H9 (cell line): ENCODE data around the gene CBR1. TPM values are rescaled to one million over a fixed set of nuclear protein-coding genes. Genes with fewer than 3 reads are reported as not detected.

ENCODE experiments used
- DNase-seq: peaks from one replicate; pipeline ENCODE4 v3.0.0-alpha.2; 2017
- H2AFZ ChIP-seq: one replicate; pipeline ENCODE4 v1.6.1; 2013; ENCODE audit warnings: mild to moderate bottlenecking, low read length, control low read depth, moderate library complexity
- H2AK5ac ChIP-seq: 2 replicates; pipeline ENCODE4 v1.6.1; 2013; ENCODE audit warnings: low read length, control low read depth, mixed read lengths; ENCODE audit not compliant: insufficient read length
- H2BK120ac ChIP-seq: one replicate; pipeline ENCODE4 v1.6.1; 2013; ENCODE audit warnings: low read depth, mild to moderate bottlenecking, low read length, control low read depth, inconsistent platforms; ENCODE audit not compliant: poor library complexity, severe bottlenecking
- H2BK12ac ChIP-seq: 2 replicates; pipeline ENCODE4 v1.6.1; 2013; ENCODE audit warnings: low read length, control low read depth, mixed read lengths, low read depth; ENCODE audit not compliant: insufficient read length
- H2BK15ac ChIP-seq: 2 replicates; pipeline ENCODE4 v1.6.1; 2013; ENCODE audit warnings: low read depth, low read length, control low read depth
- H2BK20ac ChIP-seq: one replicate; pipeline ENCODE4 v1.6.1; 2013; ENCODE audit warnings: low read depth, mild to moderate bottlenecking, low read length, control low read depth, inconsistent platforms; ENCODE audit not compliant: poor library complexity, severe bottlenecking
- H2BK5ac ChIP-seq: 2 replicates; pipeline ENCODE4 v1.6.1; 2013; ENCODE audit warnings: low read length, control low read depth, mixed read lengths; ENCODE audit not compliant: insufficient read length
- H3K14ac ChIP-seq: 2 replicates; pipeline ENCODE4 v1.6.1; 2013; ENCODE audit warnings: low read length, control low read depth; ENCODE audit not compliant: insufficient read depth
- H3K18ac ChIP-seq: 2 replicates; pipeline ENCODE4 v1.6.1; 2013; ENCODE audit warnings: low read depth, mild to moderate bottlenecking, mixed read lengths, low read length, control low read depth; ENCODE audit not compliant: insufficient read length
- H3K23ac ChIP-seq: 2 replicates; pipeline ENCODE4 v1.6.1; 2013; ENCODE audit warnings: low read length, control low read depth, mixed read lengths, low read depth; ENCODE audit not compliant: insufficient read length
- H3K23me2 ChIP-seq: 2 replicates; pipeline ENCODE4 v1.6.1; 2013; ENCODE audit warnings: low read depth, mild to moderate bottlenecking, mixed read lengths, low read length, control low read depth; ENCODE audit not compliant: insufficient read length, poor library complexity, severe bottlenecking
- H3K27ac ChIP-seq: 2 replicates; pipeline ENCODE4 v1.5.1; 2013; ENCODE audit warnings: low read length, control low read depth, mixed read lengths, low read depth; ENCODE audit not compliant: insufficient read length
- H3K27me3 ChIP-seq: 2 replicates; pipeline ENCODE4 v1.6.1; 2013; ENCODE audit warnings: low read length, control low read depth, inconsistent platforms; ENCODE audit not compliant: insufficient read depth
- H3K4ac ChIP-seq: 2 replicates; pipeline ENCODE4 v1.6.1; 2013; ENCODE audit warnings: low read depth, mild to moderate bottlenecking, control low read depth, inconsistent platforms, low read length, moderate library complexity
- H3K4me1 ChIP-seq: 2 replicates; pipeline ENCODE4 v1.6.1; 2013; ENCODE audit warnings: low read length, control low read depth, inconsistent platforms; ENCODE audit not compliant: insufficient read depth
- H3K4me2 ChIP-seq: 2 replicates; pipeline ENCODE4 v1.6.1; 2013; ENCODE audit warnings: low read length, control low read depth, mixed read lengths; ENCODE audit not compliant: insufficient read length, insufficient read depth
- H3K56ac ChIP-seq: 2 replicates; pipeline ENCODE4 v1.6.1; 2013; ENCODE audit warnings: low read depth, mild to moderate bottlenecking, mixed read lengths, low read length, control low read depth; ENCODE audit not compliant: insufficient read length
- H3K79me1 ChIP-seq: 2 replicates; pipeline ENCODE4 v1.6.1; 2013; ENCODE audit warnings: low read depth, mild to moderate bottlenecking, moderate library complexity, low read length, control low read depth, inconsistent platforms; ENCODE audit not compliant: insufficient read depth, poor library complexity, severe bottlenecking
- H3K79me2 ChIP-seq: 2 replicates; pipeline ENCODE4 v1.6.1; 2013; ENCODE audit warnings: low read length, control low read depth, inconsistent platforms; ENCODE audit not compliant: insufficient read depth
- H3K9ac ChIP-seq: 2 replicates; pipeline ENCODE4 v1.6.1; 2013; ENCODE audit warnings: low read length, control low read depth, mixed read lengths; ENCODE audit not compliant: insufficient read length; ENCODE audit errors: extremely low read depth
- H3K9me3 ChIP-seq: one replicate; pipeline ENCODE4 v1.6.1; 2013; ENCODE audit warnings: low read depth, low read length, inconsistent platforms; ENCODE audit not compliant: control insufficient read depth
- H3T11ph ChIP-seq: one replicate; pipeline ENCODE4 v1.6.1; 2013; ENCODE audit warnings: mild to moderate bottlenecking, low read length, control low read depth, inconsistent platforms
- H4K20me1 ChIP-seq: one replicate; pipeline ENCODE4 v1.6.1; 2013; ENCODE audit not compliant: control insufficient read depth, insufficient read length, insufficient read depth
- H4K5ac ChIP-seq: 2 replicates; pipeline ENCODE4 v1.6.1; 2013; ENCODE audit warnings: low read depth, mild to moderate bottlenecking, mixed read lengths, low read length, control low read depth; ENCODE audit not compliant: insufficient read length
- H4K8ac ChIP-seq: replicated peaks from 2 replicates; pipeline ENCODE4 v1.6.1; 2013; ENCODE audit warnings: low read length, control low read depth, mixed read lengths, low read depth; ENCODE audit not compliant: insufficient read length
- H4K91ac ChIP-seq: 2 replicates; pipeline ENCODE4 v1.6.1; 2013; ENCODE audit warnings: low read depth, mild to moderate bottlenecking, moderate library complexity, mixed read lengths, low read length, control low read depth; ENCODE audit not compliant: insufficient read length
- H3K27ac Mint-ChIP-seq, 3 experiments: 2 replicates in 2 of 3; 3 replicates in 1 of 3; pipeline ENCODE4 v1.8.0; 2020 to 2021; ENCODE audit warnings: mixed read lengths in 3 of 3, mild to moderate bottlenecking in 1 of 3, moderate library complexity in 1 of 3
- H3K27me3 Mint-ChIP-seq: 2 replicates; pipeline ENCODE4 v1.8.0; 2021; ENCODE audit warnings: low read depth, mild to moderate bottlenecking, moderate library complexity, mixed read lengths
- H3K36me3 Mint-ChIP-seq, 3 experiments: 2 replicates in 2 of 3; 3 replicates in 1 of 3; pipeline ENCODE4 v1.8.0; 2020 to 2021; ENCODE audit warnings: low read depth in 3 of 3, mixed read lengths in 3 of 3; ENCODE audit not compliant: insufficient read depth in 1 of 3
- H3K4me1 Mint-ChIP-seq, 2 experiments: 2 replicates each; pipeline ENCODE4 v1.8.0; 2020; ENCODE audit warnings: mixed read lengths in 2 of 2
- H3K4me3 Mint-ChIP-seq, 2 experiments: 2 replicates in 1 of 2; 3 replicates in 1 of 2; pipeline ENCODE4 v1.8.0; 2020 to 2021; ENCODE audit warnings: mild to moderate bottlenecking in 2 of 2, mixed read lengths in 2 of 2, moderate library complexity in 1 of 2
- H3K9me3 Mint-ChIP-seq, 2 experiments: 2 replicates in 1 of 2; 3 replicates in 1 of 2; pipeline ENCODE4 v1.8.0; 2020; ENCODE audit warnings: mild to moderate bottlenecking in 2 of 2, mixed read lengths in 2 of 2, moderate library complexity in 1 of 2
- WGBS: extraction: QIAGEN DNeasy Blood & Tissue Kit; methylation state at CpG from one replicate; pipeline ENCODE4 v1.1.7; 2013; ENCODE audit warnings: missing lambda C conversion rate, low lambda C conversion rate, mixed read lengths; ENCODE audit not compliant: insufficient read length; ENCODE audit errors: extremely low coverage; 5-methylcytosine and 5-hydroxymethylcytosine counted together
- total RNA-seq: library from RNA; stranded (reverse); gene quantifications from 2 replicates; pipeline ENCODE4 v1.2.1, GENCODE V29; 2021
- TF ChIP-seq, protein P1 (sequence below): fragments of 200-600 bp; sonication (generic); conservative IDR thresholded peaks from 3 replicates; pipeline ENCODE4 v1.8.0; 2021; ENCODE audit warnings: antibody characterized with exemption, mild to moderate bottlenecking

The CBR1 gene
- total RNA-seq, 1 experiment from 2014 or later, result 5.7 TPM

GRCh38 chr21:36023092-36023480, 46.7 kb upstream of the CBR1 start:
- Histone ChIP-seq H3K27me3 (no peaks in the 10 kb centered on the region; the same call in 1 of the 2 replicates), H2BK20ac (no peak overlapping the region), H4K91ac (no peak overlapping the region), H3K23ac (no peak overlapping the region), H2AFZ (no peak overlapping the region), H3K23me2 (no peaks in the 10 kb centered on the region), H2BK120ac (no peak overlapping the region), H3K14ac (no peak overlapping the region), H3K56ac (no peak overlapping the region), H3K79me2 (no peaks in the 10 kb centered on the region), H4K5ac (no peak overlapping the region), H3K79me1 (no peaks in the 10 kb centered on the region), H3K4ac (no peak overlapping the region), H3K4me1 (no peaks in the 10 kb centered on the region), H3K9ac (no peak overlapping the region), H3K4me2 (no peak overlapping the region), H3K9me3 (peaks cover 9% of the 10 kb centered on the region), H2BK15ac (no peak overlapping the region), H3T11ph (no peak overlapping the region), H2BK12ac (no peak overlapping the region), H2BK5ac (no peak overlapping the region), H4K8ac (no peak overlapping the region), H3K18ac (no peak overlapping the region), H2AK5ac (no peak overlapping the region), H3K27ac (no peak overlapping the region), H4K20me1 (no peaks in the 10 kb centered on the region)
- Mint-ChIP-seq H3K27ac (no peak overlapping the region), H3K9me3 (peaks cover 3 to 9% of the 10 kb centered on the region in 2 experiments; a peak in 3 of 5 replicates), H3K4me3 (no peak overlapping the region), H3K27me3 (no peaks in the 10 kb centered on the region; the same call in 1 of the 2 replicates), H3K36me3 (peaks cover 0 to 6% (median 0%) of the 10 kb centered on the region in 3 experiments; a peak in 2 of 7 replicates), H3K4me1 (peaks cover under 1 to 2% of the 10 kb centered on the region in 2 experiments; a peak in 3 of 4 replicates)
- TF ChIP-seq, protein P1, sequence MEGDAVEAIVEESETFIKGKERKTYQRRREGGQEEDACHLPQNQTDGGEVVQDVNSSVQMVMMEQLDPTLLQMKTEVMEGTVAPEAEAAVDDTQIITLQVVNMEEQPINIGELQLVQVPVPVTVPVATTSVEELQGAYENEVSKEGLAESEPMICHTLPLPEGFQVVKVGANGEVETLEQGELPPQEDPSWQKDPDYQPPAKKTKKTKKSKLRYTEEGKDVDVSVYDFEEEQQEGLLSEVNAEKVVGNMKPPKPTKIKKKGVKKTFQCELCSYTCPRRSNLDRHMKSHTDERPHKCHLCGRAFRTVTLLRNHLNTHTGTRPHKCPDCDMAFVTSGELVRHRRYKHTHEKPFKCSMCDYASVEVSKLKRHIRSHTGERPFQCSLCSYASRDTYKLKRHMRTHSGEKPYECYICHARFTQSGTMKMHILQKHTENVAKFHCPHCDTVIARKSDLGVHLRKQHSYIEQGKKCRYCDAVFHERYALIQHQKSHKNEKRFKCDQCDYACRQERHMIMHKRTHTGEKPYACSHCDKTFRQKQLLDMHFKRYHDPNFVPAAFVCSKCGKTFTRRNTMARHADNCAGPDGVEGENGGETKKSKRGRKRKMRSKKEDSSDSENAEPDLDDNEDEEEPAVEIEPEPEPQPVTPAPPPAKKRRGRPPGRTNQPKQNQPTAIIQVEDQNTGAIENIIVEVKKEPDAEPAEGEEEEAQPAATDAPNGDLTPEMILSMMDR, result no peak
- WGBS, result no CpG with 5 or more reads among the region's 3 CpGs
- no peak for DNase-seq
